AG04450 (cell line): ENCODE results near the gene TMEM139. TPM values are rescaled to one million over a fixed set of nuclear protein-coding genes. Genes with fewer than 3 reads are reported as not detected.

Experiments
- CTCF ChIA-PET: fragments of 300-600, 350-600 bp; formaldehyde crosslinking; extraction: SDS; loops from one replicate; lab custom pipeline; 2022; ENCODE audit warnings: antibody characterized with exemption, inconsistent platforms; lab: Charles Lee
- POLR2A ChIA-PET: fragments of 350-600 bp; formaldehyde crosslinking; extraction: SDS; loops from one replicate; lab custom pipeline; 2021; ENCODE audit warnings: antibody characterized with exemption, inconsistent platforms; lab: Yijun Ruan, JAX
- DNase-seq: peaks from one replicate; pipeline ENCODE4 v3.0.0-alpha.2; 2011; ENCODE audit warnings: low read depth, low spot score
- H3K27ac ChIP-seq: one replicate; pipeline ENCODE4 v1.5.1; 2012; ENCODE audit warnings: low read depth, low read length, control low read depth
- H3K27me3 ChIP-seq: one replicate; pipeline ENCODE4 v1.6.0; 2012; ENCODE audit warnings: low read length; ENCODE audit not compliant: control insufficient read depth, insufficient read depth
- H3K4me3 ChIP-seq: 2 replicates; pipeline ENCODE4 v1.5.1; 2011; ENCODE audit warnings: mild to moderate bottlenecking, low read depth, low read length, control low read depth
- H3K9me3 ChIP-seq: 2 replicates; pipeline ENCODE4 v1.5.1; 2012; ENCODE audit warnings: low read length; ENCODE audit not compliant: control insufficient read depth, insufficient read depth
- polyA plus RNA-seq: library from polyadenylated mRNA; depleted of rRNA; stranded (reverse); fragments of >200 nt; gene quantifications from 2 replicates; pipeline ENCODE4 v1.2.3, GENCODE V29; 2011; rRNA removed
- small RNA-seq: library from RNA; depleted of rRNA; stranded (forward); fragments of <200 nt; gene quantifications from one replicate; pipeline ENCODE3, GENCODE V24; 2012; ENCODE audit warnings: low read depth; ENCODE audit not compliant: insufficient read length
- TF ChIP-seq, protein P1 (sequence below): IDR thresholded peaks from 2 replicates; pipeline ENCODE4 v1.5.1; 2011; ENCODE audit warnings: low read depth, low read length, control low read depth, inconsistent platforms

TMEM139 gene
- polyA plus RNA-seq, 1 experiment, result not detected

DNA sequence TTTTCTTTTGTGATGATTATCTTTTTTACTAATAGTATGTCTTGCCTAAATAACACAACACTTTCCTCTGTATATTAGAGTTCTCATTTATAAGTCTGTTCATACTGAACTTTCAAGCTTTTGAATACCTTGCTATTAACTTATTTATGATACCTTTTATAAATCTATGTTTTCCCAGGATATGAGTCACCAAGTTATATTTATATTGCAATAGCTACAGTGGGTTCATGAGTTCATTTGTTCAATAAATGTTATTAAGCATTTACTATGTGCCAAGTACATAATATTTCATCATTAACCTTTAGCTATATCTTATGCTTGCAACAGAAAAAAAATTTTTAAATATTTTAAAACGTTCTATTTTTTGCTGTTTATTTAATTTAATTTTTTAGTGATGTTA lies 49.5 kb downstream of the TMEM139 start:
- no peaks in the 10 kb centered on the region for H3K9me3 ChIP-seq
- TF ChIP-seq, protein P1, sequence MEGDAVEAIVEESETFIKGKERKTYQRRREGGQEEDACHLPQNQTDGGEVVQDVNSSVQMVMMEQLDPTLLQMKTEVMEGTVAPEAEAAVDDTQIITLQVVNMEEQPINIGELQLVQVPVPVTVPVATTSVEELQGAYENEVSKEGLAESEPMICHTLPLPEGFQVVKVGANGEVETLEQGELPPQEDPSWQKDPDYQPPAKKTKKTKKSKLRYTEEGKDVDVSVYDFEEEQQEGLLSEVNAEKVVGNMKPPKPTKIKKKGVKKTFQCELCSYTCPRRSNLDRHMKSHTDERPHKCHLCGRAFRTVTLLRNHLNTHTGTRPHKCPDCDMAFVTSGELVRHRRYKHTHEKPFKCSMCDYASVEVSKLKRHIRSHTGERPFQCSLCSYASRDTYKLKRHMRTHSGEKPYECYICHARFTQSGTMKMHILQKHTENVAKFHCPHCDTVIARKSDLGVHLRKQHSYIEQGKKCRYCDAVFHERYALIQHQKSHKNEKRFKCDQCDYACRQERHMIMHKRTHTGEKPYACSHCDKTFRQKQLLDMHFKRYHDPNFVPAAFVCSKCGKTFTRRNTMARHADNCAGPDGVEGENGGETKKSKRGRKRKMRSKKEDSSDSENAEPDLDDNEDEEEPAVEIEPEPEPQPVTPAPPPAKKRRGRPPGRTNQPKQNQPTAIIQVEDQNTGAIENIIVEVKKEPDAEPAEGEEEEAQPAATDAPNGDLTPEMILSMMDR, result no peak
- H3K4me3 ChIP-seq, result no peak overlapping the region
- CTCF ChIA-PET, result interaction anchor here (0.6 to 2.3 kb wide), 5 partner anchors 12 to 119 kb away, joined by 3 to 13 read pairs (median 6); no protein-coding TSS in a partner anchor
- H3K27ac ChIP-seq, result no peak overlapping the region
- POLR2A ChIA-PET, result interaction anchor here (1.0 kb wide), 1 partner anchor 58 kb away, joined by 3 read pairs; no protein-coding TSS in a partner anchor
- H3K27me3 ChIP-seq, result peaks cover 6% of the 10 kb centered on the region
- DNase-seq, result no peak

DNA sequence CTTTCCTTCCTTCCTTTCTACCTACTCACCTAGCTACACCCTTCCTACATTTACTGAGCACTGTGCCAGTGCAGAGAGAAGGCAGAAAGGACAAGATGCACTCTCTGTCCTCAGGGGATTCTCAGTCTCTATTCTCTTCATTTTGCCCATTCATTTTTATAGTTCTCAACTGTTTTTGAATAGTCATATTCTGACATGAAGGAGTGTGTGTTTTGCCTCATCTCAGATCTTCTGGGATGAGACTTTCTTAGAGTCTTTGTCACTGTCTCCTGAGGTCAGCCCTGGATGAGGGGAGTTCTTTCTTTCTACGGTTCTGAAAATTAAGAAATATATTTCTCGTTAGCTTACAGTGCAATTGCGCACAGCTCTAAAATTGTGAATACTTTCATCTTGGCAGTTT lies 52.5 kb downstream of the TMEM139 start:
- H3K27ac ChIP-seq, result no peak overlapping the region
- ChIA-PET CTCF (interaction anchor here (0.8 to 1.4 kb wide), 2 partner anchors 8 to 96 kb away, joined by 4 to 6 read pairs; no protein-coding TSS in a partner anchor), POLR2A (interaction anchor here (0.5 kb wide), 1 partner anchor 55 kb away, joined by 3 read pairs; no protein-coding TSS in a partner anchor)
- H3K4me3 ChIP-seq, result no peak overlapping the region
- peaks cover 14% of the 10 kb centered on the region for H3K27me3 ChIP-seq
- TF ChIP-seq, protein P1, result no peak
- DNase-seq, result no peak
- no peaks in the 10 kb centered on the region for H3K9me3 ChIP-seq

Small RNA genes lying within 50 kb of the gene (small RNA-seq; reads per million reads assigned to genes)
- gene RN7SL481P (not detected), gene RN7SL535P (not detected)

Other genes starting within 250 kb of the TMEM139 start
- gene OR6V1, start 232.6 kb upstream of the TMEM139 start, polyA plus RNA-seq, result not detected in 2 replicates
- gene PIP, start 152.9 kb upstream of the TMEM139 start, polyA plus RNA-seq, result not detected in 2 replicates
- not detected in 2 replicates for gene TAS2R39, start 101.5 kb upstream of the TMEM139 start, polyA plus RNA-seq
- gene TAS2R40, start 62.9 kb upstream of the TMEM139 start, polyA plus RNA-seq, result not detected in 2 replicates
- gene GSTK1, start 21.5 kb upstream of the TMEM139 start, polyA plus RNA-seq, result 100 and 116 TPM in 2 replicates
- 18.6 and 21.8 TPM in 2 replicates for gene CASP2, start 3.4 kb downstream of the TMEM139 start, polyA plus RNA-seq
- gene CLCN1, start 31.2 kb downstream of the TMEM139 start, polyA plus RNA-seq, result not detected in 2 replicates
- gene FAM131B, start 77.8 kb downstream of the TMEM139 start, polyA plus RNA-seq, result 3.1 and 4.2 TPM in 2 replicates
- 32.6 and 76.4 TPM in 2 replicates for gene ZYX, start 96.4 kb downstream of the TMEM139 start, polyA plus RNA-seq
- gene EPHA1, start 123.9 kb downstream of the TMEM139 start, polyA plus RNA-seq, result 0.09 TPM in 1 of 2 replicates, not detected in the other
- not detected in 2 replicates for gene TAS2R60, start 158.5 kb downstream of the TMEM139 start, polyA plus RNA-seq
- not detected in 2 replicates for gene TAS2R41, start 192.9 kb downstream of the TMEM139 start, polyA plus RNA-seq